Myocyte (in vitro differentiated cells): ENCODE measurements around the gene FGF18. TPM values are rescaled to one million over a fixed set of nuclear protein-coding genes. Genes with fewer than 3 reads are reported as not detected.
"Not testable (repeated sequence)": the region's sequence is repeated elsewhere in the genome, so short reads cannot be mapped to it uniquely, and the experiment has no call there.

ENCODE experiments used
- DNase-seq: peaks from one replicate; pipeline ENCODE4 v3.0.0-alpha.2; 2012; ENCODE audit warnings: low read depth
- microRNA-seq: library from miRNA; unstranded; fragments of <30 nt; microRNA quantifications from one replicate; pipeline ENCODE4, GENCODE V29; 2016
- total RNA-seq: library from RNA; depleted of rRNA; stranded (reverse); fragments of >200 nt; gene quantifications from 2 replicates; pipeline ENCODE4 v1.2.3, GENCODE V29; 2014

The FGF18 gene
- total RNA-seq, 1 donor from 2014 or later, result 0.16 TPM

DNA sequence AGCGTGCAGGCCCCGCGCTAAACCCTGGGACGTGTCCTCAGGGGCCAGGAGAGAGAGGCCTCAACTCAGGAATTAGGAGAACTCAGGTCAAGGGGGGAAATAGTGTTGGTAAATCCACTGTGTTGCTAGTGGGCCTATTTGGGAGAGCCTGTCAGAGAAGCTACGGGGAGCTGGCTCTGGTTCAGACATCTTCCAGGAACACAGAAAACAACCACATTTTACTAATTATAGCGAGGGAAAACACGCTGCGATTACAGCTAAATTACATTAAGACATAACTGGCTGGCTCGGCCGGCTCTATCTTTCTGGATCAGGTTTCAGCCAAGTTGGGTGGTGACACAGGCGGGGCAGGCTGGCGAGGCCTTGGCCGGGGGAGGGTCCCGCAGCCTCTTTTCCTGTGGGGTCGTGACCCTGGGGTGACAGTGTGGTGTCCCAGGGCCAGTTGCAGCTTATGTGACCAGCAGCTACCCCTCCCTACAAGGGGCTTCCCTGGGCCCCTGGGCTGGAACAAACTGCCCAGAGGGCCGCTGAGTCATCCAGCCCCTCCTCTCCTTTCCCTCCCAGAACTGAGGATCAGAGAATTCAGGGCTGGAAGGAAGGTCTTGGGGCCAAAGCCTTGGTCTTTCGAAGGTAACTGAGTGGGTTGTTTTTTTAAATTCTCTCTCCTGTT lies 75.1 kb downstream of the FGF18 start:
- peak; percentile 74 for DNase-seq

DNA sequence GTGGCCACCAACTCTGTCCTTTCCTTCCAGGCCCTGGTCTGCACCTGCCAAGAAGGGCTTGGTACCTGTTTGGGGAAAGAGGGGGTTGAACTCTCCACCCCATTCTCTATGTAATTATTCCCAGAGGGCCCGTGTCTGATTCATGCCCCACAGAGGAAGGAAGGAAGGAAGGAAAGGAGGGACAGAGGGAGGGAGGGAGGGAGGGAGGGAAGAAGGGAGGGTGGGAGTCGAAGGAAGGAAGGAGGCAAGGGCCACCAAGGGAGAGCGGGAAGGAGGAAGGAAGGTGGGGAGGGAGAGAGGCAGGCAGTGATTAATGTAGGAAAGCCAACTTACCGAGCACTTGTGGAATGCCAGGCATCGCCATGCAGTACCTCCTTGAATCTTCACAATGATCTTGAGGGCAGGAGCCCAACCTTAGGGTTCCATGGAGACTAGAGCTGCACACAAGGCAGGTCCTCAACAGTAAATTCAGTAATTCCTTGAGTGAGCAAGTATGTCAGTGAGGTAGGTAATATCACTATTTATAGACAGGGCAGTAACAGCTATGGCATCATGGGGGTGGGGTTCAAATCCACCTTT lies 75.8 kb downstream of the FGF18 start:
- no peak for DNase-seq

DNA sequence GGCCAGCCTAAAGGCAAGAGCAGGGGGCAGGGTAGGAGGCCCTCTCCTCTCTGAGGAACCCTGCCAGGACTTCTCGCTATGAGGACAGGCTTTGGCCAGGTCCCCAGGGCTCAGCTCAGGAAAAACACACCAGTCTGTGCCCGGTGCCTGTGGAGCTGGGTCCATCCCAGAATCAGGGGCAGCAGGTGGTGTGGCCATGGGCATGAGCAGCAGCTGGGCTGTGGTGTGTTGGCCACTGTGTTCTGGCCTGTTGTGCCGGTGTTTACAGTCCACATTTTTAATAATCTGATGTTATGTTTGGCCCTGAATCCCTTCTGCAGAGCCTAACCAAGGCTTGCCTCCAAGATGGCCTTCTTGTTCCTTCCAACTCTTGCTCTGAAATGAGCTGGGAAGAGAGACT lies 77.0 kb downstream of the FGF18 start:
- peak; percentile 82 for DNase-seq

DNA sequence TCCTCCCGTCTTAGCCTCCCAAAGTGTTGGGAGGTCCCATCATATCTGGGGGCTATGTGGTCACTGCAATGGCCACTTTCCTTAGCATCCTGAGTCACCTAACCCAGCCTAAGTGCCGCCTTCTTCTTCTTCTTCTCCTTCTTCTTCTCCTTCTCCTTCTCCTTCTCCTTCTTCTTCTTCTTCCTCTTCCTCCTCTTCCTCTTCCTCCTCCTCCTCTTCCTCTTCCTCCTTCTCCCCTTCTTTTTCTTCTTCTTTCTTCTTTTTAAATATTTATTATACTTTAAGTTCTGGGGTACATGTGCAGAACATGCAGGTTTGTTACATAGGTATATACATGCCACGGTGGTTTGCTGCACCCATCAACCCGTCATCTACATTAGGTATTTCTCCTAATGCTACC lies 78.0 kb downstream of the FGF18 start:
- not testable (repeated sequence) for DNase-seq

DNA sequence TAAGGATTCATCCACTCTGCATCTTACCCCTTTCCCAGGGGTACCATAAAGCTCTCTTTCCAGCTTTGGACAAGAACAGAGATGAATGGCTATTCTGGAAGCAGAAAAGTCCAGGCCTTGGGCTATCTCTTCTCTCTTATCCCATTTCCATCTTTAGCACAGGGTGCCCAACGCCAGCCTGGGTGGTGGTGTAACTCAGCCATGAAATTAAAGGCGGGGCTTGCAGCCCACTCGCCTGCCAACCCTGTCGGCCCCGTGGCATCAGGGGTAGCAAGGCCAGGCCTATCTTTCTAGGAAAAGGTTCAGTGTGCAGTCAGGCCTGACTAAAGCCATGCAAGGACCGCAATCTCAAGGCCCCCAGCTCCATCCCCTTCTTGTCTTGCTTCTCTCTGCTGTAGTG lies 78.7 kb downstream of the FGF18 start:
- no peak for DNase-seq

DNA sequence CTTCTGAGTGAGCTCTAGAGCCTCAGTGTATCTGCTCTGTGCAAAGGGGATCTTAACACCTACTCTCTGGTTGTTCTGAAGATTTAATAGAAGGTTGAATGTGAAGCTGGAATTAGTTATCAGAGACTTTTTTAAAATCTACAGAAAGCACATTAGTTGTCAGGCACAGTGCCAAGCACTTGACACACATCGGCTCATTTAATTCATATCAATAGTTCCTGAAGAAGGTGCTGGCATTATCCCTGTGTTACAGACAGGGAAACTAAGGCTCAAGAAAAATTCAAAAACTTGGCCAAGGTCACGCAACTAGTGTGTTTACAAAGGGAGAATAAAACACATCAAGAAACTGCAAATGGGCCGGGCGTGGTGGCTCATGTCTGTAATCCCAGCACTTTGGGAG lies 80.2 kb downstream of the FGF18 start:
- DNase-seq, result no peak

DNA sequence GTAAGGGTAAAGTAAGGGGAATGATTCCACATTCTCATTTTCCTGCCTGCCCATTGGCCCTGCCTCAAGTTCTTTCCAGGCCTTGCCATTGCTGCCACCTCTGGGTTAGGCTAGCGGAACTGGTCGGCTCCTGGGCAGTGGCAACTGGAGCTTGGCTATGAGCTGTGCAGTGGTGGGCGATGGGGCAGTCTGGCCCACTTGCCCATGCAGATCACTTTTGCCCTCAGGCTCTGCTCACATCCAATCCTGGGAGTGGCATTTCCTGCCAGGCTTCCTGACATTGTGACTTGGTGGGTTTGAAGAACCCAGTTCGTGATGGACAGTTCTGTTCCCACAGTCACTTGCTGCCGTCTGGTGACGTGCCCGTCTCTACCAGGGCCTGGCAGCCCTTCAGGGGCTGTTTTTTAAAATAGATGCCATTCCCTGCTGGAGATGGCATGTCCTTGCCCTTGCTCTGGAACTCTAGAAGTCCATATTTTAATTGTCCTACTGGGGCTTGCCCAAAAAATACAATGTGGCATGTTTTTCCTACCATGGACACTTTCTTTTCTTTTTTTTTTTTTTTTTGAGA lies 86.1 kb downstream of the FGF18 start:
- no peak for DNase-seq

DNA sequence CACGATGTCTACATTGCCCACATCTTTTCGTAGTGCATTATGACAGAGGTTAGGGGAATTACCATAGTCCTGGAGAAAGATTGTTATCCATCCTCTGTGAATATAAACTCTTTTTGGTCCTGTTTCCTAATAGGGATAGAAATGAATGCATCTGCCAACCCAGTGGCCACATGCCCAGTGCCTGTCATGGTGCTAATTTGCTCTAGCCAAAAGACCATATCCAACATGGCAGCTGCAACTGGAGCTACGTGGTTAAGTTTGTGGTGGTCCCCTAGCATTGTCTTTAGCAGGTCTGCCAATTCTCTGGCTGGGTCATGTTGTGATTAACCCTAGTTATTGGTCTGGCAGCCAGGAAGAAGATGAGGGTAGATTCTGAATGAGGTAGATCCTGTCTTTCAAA lies 87.5 kb downstream of the FGF18 start:
- DNase-seq, result no peak

Small RNA genes within 50 kb of the gene (microRNA-seq; reads per million reads assigned to microRNA genes)
- 0.48 reads per million for gene MIR3912

Other genes starting within 250 kb of the FGF18 start
- gene TLX3, start 110.4 kb upstream of the FGF18 start, total RNA-seq, result not detected in 2 replicates
- gene NPM1, start 31.8 kb upstream of the FGF18 start, total RNA-seq, result 802 and 836 TPM in 2 replicates